Small intestine (tissue), 7 donors: ENCODE results near the gene RMI2. TPM values are rescaled to one million over a fixed set of nuclear protein-coding genes. Genes with fewer than 3 reads are reported as not detected.

ENCODE experiments used
- DNase-seq, 2 donors: peaks; one replicate each; pipeline versions ENCODE4 v3.0.0 to v3.0.0-alpha.2; 2013
- FAIRE-seq: peaks from 2 replicates; lab custom pipeline; 2012; peaks lifted over from hg19 to GRCh38; lab: Jason Lieb, UNC
- H3K27ac ChIP-seq, 3 donors: one replicate each; pipeline ENCODE4 v1.5.1; 2013; ENCODE audit warnings: low read length in 2 of 3, mild to moderate bottlenecking in 2 of 3, control low read depth in 1 of 3, inconsistent platforms in 1 of 3, low read depth in 1 of 3, moderate library complexity in 1 of 3
- H3K27me3 ChIP-seq, 3 donors: one replicate each; pipeline ENCODE4 v1.6.1; 2013; ENCODE audit warnings: low read length in 3 of 3, inconsistent platforms in 1 of 3; ENCODE audit not compliant: control insufficient read depth in 3 of 3, insufficient read depth in 3 of 3
- H3K36me3 ChIP-seq, 3 donors: one replicate each; pipeline ENCODE4 v1.6.1; 2013; ENCODE audit warnings: low read length in 3 of 3, inconsistent platforms in 1 of 3, low read depth in 1 of 3, mild to moderate bottlenecking in 1 of 3, moderate library complexity in 1 of 3; ENCODE audit not compliant: control insufficient read depth in 3 of 3, insufficient read depth in 2 of 3
- H3K4me1 ChIP-seq, 3 donors: one replicate each; pipeline ENCODE4 v1.6.1; 2013; ENCODE audit warnings: low read length in 2 of 3, inconsistent platforms in 1 of 3, low read depth in 1 of 3, mild to moderate bottlenecking in 1 of 3, moderate library complexity in 1 of 3; ENCODE audit not compliant: control insufficient read depth in 3 of 3, insufficient read depth in 2 of 3
- H3K4me3 ChIP-seq, 3 donors: one replicate each; pipeline ENCODE4 v1.5.1; 2013; ENCODE audit warnings: low read length in 3 of 3, control low read depth in 1 of 3, inconsistent platforms in 1 of 3, low read depth in 1 of 3, mild to moderate bottlenecking in 1 of 3, moderate library complexity in 1 of 3
- H3K9me3 ChIP-seq, 2 donors: one replicate each; pipeline ENCODE4 v1.6.1; 2013; ENCODE audit warnings: low read depth in 1 of 2, low read length in 1 of 2; ENCODE audit not compliant: control insufficient read depth in 2 of 2, insufficient read depth in 1 of 2
- WGBS, 3 donors: extraction: QIAGEN DNeasy Blood & Tissue Kit; methylation state at CpG; one replicate each; pipeline ENCODE4 v1.1.7; 2013; 5-methylcytosine and 5-hydroxymethylcytosine counted together
- polyA plus RNA-seq, 4 donors: library from polyadenylated mRNA; stranded (reverse) in 3 of 4; unstranded in 1 of 4; fragments of 200-250 nt in 3 of 4; fragments of 120-200 nt in 1 of 4; gene quantifications; one replicate each; pipeline versions ENCODE4 v1.2.1 to v1.2.3, GENCODE V29; 2013
- donor health status: healthy with polysubstance abuse.
- donor health status: control.
- donor health status: control.
- donor health status: Bipolar disorder and iron deficiency.
- donor health status: healthy.

RMI2 gene
- polyA plus RNA-seq, 4 donors: 1.4 to 14.6 (median 8.6) TPM

GRCh38 chr16:11384956-11385586 lies 39.8 kb downstream of the RMI2 start:
- WGBS, 3 donors: 82 to 87% (median 85%) methylated on average over 19 to 20 of the region's 20 CpGs
- Histone ChIP-seq H3K27ac (no peak overlapping the region), H3K4me3 (no peak overlapping the region), H3K4me1 (no peaks in the 10 kb centered on the region), H3K36me3 (no peaks in the 10 kb centered on the region), H3K27me3 (no peaks in the 10 kb centered on the region), H3K9me3 (no peaks in the 10 kb centered on the region)
- DNase-seq (no peak), FAIRE-seq (no peak)

GRCh38 chr16:11386054-11386680 lies 40.9 kb downstream of the RMI2 start:
- H3K9me3 ChIP-seq: no peaks in the 10 kb centered on the region
- no peaks in the 10 kb centered on the region for H3K36me3 ChIP-seq
- 80 to 87% (median 81%) methylated on average over 12 of the region's 12 CpGs for WGBS, 3 donors
- no peaks in the 10 kb centered on the region for H3K4me1 ChIP-seq
- no peak overlapping the region for H3K27ac ChIP-seq
- no peak for FAIRE-seq
- no peak overlapping the region for H3K4me3 ChIP-seq
- H3K27me3 ChIP-seq: no peaks in the 10 kb centered on the region
- no peak for DNase-seq

- Histone ChIP-seq H3K36me3 (no peaks in the 10 kb centered on the region), H3K4me3 (no peak overlapping the region), H3K9me3 (no peaks in the 10 kb centered on the region), H3K27ac (no peak overlapping the region), H3K4me1 (no peaks in the 10 kb centered on the region), H3K27me3 (no peaks in the 10 kb centered on the region)
- DNase-seq (peak in 1 of 2 donors; percentile 39), FAIRE-seq (no peak)
- 38 to 44% (median 43%) methylated on average over 16 to 22 of the region's 22 CpGs for WGBS, 3 donors
Measured at GRCh38 chr16:11386791-11387546, 41.7 kb downstream of the RMI2 start.

- Histone ChIP-seq H3K9me3 (no peaks in the 10 kb centered on the region), H3K27ac (no peak overlapping the region), H3K4me1 (no peaks in the 10 kb centered on the region), H3K36me3 (no peaks in the 10 kb centered on the region), H3K27me3 (no peaks in the 10 kb centered on the region), H3K4me3 (no peak overlapping the region)
- FAIRE-seq (no peak), DNase-seq (no peak)
- 82 to 85% (median 83%) methylated on average over 7 of the region's 7 CpGs for WGBS, 3 donors
Measured at GRCh38 chr16:11389083-11389482, 43.8 kb downstream of the RMI2 start.

- no peaks in the 10 kb centered on the region for H3K27me3 ChIP-seq
- WGBS, 3 donors: 84 to 85% (median 85%) methylated on average over 25 to 27 of the region's 27 CpGs
- H3K36me3 ChIP-seq: no peaks in the 10 kb centered on the region
- DNase-seq (no peak), FAIRE-seq (no peak)
- no peaks in the 10 kb centered on the region for H3K4me1 ChIP-seq
- H3K4me3 ChIP-seq: no peak overlapping the region
- no peaks in the 10 kb centered on the region for H3K9me3 ChIP-seq
- H3K27ac ChIP-seq: no peak overlapping the region
Measured at GRCh38 chr16:11389631-11390565, 44.6 kb downstream of the RMI2 start.

GRCh38 chr16:11390573-11391495 lies 45.6 kb downstream of the RMI2 start:
- FAIRE-seq (no peak), DNase-seq (no peak)
- Histone ChIP-seq H3K27me3 (no peaks in the 10 kb centered on the region), H3K36me3 (no peaks in the 10 kb centered on the region), H3K9me3 (no peaks in the 10 kb centered on the region), H3K4me3 (no peak overlapping the region), H3K27ac (no peak overlapping the region), H3K4me1 (no peaks in the 10 kb centered on the region)
- WGBS, 3 donors: 58 to 73% (median 72%) methylated on average over 14 to 15 of the region's 15 CpGs

GRCh38 chr16:11391576-11391975 lies 46.3 kb downstream of the RMI2 start:
- H3K36me3 ChIP-seq: no peaks in the 10 kb centered on the region
- H3K4me1 ChIP-seq: no peaks in the 10 kb centered on the region
- FAIRE-seq (no peak), DNase-seq (no peak)
- no peaks in the 10 kb centered on the region for H3K9me3 ChIP-seq
- H3K27me3 ChIP-seq: no peaks in the 10 kb centered on the region
- 23 to 54% (median 26%) methylated on average over 10 to 12 of the region's 12 CpGs for WGBS, 3 donors
- no peak overlapping the region for H3K4me3 ChIP-seq
- no peak overlapping the region for H3K27ac ChIP-seq
